ENCODE results near the gene SMOC2. TPM values are rescaled to one million over a fixed set of nuclear protein-coding genes. Genes with fewer than 3 reads are reported as not detected.

The SMOC2 gene
- total RNA-seq, 1 experiment from 2014 or later = 0.42 TPM

DNA sequence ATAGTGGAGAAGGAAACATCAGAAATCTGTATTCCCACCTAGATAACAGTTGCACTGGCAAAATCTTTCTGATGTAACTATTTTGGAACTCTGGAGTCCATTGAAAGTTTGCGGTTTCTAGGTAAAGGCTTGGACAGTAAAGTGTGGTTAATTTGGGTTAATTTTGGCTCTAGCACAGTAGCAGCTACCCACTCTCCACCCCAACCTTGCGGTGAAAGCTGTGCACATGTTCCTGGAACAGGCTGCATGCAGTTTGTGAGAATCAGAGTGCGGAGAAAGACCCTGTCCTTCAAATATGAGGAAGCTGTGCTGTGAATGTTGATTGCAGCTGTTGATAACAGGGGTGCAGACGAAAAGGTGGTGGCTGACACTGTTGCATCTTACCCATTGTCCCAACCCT is 38.4 kb downstream of the SMOC2 start:
- ChIA-PET RAD21 (ENCODE audit: low non-redundant PET in 1 of 2, low total read pairs in 2 of 2, uncharacterized antibody in 2 of 2, unreplicated experiment in 2 of 2) (no interaction called here), CTCF (no interaction called here), POLR2A (interaction anchor here (0.6 kb wide), 1 partner anchor 410 kb away, joined by 3 read pairs; no protein-coding TSS in a partner anchor)
- Histone ChIP-seq H3K4me2 (ENCODE audit: low read length) (no peak overlapping the region), H3K27ac (ENCODE audit: low read depth, low read length) (no peak overlapping the region), H3K79me2 (ENCODE audit: insufficient read depth, low read length) (no peaks in the 10 kb centered on the region), H3K9me2 (ENCODE audit: insufficient read depth) (no peaks in the 10 kb centered on the region), H3K4me3 (replicated peaks in 1 of 2; ENCODE audit: low read depth in 1 of 2, low read length in 2 of 2) (no peak overlapping the region), H2AFZ (ENCODE audit: low read depth, low read length, poor library complexity, severe bottlenecking) (no peak overlapping the region), H4K20me1 (ENCODE audit: insufficient read depth) (no peaks in the 10 kb centered on the region), H3K9me3 (ENCODE audit: control insufficient read depth in 1 of 2, insufficient read depth in 1 of 2, low read depth in 1 of 2, low read length in 2 of 2) (no peaks in the 10 kb centered on the region), H3K27me3 (ENCODE audit: insufficient read depth, low read length) (peaks cover 37% of the 10 kb centered on the region), H3K4me1 (ENCODE audit: control insufficient read depth in 1 of 2, insufficient read depth in 2 of 2, low read length in 2 of 2) (no peaks in the 10 kb centered on the region), H3K9ac (ENCODE audit: low read length) (no peak overlapping the region), H3K36me3 (ENCODE audit: control insufficient read depth in 1 of 2, insufficient read depth in 2 of 2, low read length in 2 of 2) (no peaks in the 10 kb centered on the region)
- no peak for ATAC-seq
- TF ChIP-seq EZH2 (IDR thresholded peaks at IDR 0.05) (no peak), FOSL1 (IDR thresholded peaks at IDR 0.05; ENCODE audit: low read depth) (no peak), CEBPB (IDR thresholded peaks at IDR 0.05; ENCODE audit: low read depth) (no peak), EGR1 (IDR thresholded peaks at IDR 0.05; ENCODE audit: low read depth) (no peak), SP1 (IDR thresholded peaks at IDR 0.05; ENCODE audit: low read depth) (no peak), TCF7L2 (IDR thresholded peaks at IDR 0.05; ENCODE audit: borderline replicate concordance, extremely low read depth, insufficient read depth, insufficient read length) (no peak), POLR2A (IDR thresholded peaks at IDR 0.05; ENCODE audit: borderline replicate concordance, extremely low read depth, insufficient read depth, insufficient read length) (no peak), POLR2AphosphoS5 (IDR thresholded peaks at IDR 0.05; ENCODE audit: low read depth, low read length) (no peak), CBX3 (IDR thresholded peaks at IDR 0.05; ENCODE audit: low read depth) (no peak), EZH2phosphoT487 (IDR thresholded peaks at IDR 0.05; ENCODE audit: borderline replicate concordance) (no peak), ELF1 (IDR thresholded peaks at IDR 0.05; ENCODE audit: borderline replicate concordance, low read depth) (no peak), JUND (IDR thresholded peaks at IDR 0.05) (no peak), YY1 (IDR thresholded peaks at IDR 0.05; ENCODE audit: extremely low read depth, insufficient replicate concordance, low read depth, low read length) (no peak), ZNF274 (IDR thresholded peaks at IDR 0.05; ENCODE audit: low read depth, low read length) (no peak), SIN3A (IDR thresholded peaks at IDR 0.05; ENCODE audit: low read depth) (no peak)
- TF ChIP-seq, protein P1, sequence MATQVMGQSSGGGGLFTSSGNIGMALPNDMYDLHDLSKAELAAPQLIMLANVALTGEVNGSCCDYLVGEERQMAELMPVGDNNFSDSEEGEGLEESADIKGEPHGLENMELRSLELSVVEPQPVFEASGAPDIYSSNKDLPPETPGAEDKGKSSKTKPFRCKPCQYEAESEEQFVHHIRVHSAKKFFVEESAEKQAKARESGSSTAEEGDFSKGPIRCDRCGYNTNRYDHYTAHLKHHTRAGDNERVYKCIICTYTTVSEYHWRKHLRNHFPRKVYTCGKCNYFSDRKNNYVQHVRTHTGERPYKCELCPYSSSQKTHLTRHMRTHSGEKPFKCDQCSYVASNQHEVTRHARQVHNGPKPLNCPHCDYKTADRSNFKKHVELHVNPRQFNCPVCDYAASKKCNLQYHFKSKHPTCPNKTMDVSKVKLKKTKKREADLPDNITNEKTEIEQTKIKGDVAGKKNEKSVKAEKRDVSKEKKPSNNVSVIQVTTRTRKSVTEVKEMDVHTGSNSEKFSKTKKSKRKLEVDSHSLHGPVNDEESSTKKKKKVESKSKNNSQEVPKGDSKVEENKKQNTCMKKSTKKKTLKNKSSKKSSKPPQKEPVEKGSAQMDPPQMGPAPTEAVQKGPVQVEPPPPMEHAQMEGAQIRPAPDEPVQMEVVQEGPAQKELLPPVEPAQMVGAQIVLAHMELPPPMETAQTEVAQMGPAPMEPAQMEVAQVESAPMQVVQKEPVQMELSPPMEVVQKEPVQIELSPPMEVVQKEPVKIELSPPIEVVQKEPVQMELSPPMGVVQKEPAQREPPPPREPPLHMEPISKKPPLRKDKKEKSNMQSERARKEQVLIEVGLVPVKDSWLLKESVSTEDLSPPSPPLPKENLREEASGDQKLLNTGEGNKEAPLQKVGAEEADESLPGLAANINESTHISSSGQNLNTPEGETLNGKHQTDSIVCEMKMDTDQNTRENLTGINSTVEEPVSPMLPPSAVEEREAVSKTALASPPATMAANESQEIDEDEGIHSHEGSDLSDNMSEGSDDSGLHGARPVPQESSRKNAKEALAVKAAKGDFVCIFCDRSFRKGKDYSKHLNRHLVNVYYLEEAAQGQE (IDR thresholded peaks at IDR 0.05; ENCODE audit: low read depth) = no peak
- TF ChIP-seq, protein P2, sequence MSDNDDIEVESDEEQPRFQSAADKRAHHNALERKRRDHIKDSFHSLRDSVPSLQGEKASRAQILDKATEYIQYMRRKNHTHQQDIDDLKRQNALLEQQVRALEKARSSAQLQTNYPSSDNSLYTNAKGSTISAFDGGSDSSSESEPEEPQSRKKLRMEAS (IDR thresholded peaks at IDR 0.05) = no peak
- TF ChIP-seq, protein P3, sequence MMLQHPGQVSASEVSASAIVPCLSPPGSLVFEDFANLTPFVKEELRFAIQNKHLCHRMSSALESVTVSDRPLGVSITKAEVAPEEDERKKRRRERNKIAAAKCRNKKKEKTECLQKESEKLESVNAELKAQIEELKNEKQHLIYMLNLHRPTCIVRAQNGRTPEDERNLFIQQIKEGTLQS (IDR thresholded peaks at IDR 0.05) = no peak
- TF ChIP-seq, protein P4, sequence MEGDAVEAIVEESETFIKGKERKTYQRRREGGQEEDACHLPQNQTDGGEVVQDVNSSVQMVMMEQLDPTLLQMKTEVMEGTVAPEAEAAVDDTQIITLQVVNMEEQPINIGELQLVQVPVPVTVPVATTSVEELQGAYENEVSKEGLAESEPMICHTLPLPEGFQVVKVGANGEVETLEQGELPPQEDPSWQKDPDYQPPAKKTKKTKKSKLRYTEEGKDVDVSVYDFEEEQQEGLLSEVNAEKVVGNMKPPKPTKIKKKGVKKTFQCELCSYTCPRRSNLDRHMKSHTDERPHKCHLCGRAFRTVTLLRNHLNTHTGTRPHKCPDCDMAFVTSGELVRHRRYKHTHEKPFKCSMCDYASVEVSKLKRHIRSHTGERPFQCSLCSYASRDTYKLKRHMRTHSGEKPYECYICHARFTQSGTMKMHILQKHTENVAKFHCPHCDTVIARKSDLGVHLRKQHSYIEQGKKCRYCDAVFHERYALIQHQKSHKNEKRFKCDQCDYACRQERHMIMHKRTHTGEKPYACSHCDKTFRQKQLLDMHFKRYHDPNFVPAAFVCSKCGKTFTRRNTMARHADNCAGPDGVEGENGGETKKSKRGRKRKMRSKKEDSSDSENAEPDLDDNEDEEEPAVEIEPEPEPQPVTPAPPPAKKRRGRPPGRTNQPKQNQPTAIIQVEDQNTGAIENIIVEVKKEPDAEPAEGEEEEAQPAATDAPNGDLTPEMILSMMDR (IDR thresholded peaks at IDR 0.05 in 2 of 3, conservative IDR thresholded peaks at IDR 0.05 in 1 of 3; ENCODE audit: borderline replicate concordance in 1 of 3, insufficient read depth in 1 of 3, low read depth in 2 of 3, low read length in 2 of 3) = no peak
- DNase-seq (ENCODE audit: low read depth, low spot score) = no peak
- intact Hi-C loops (cut with micrococcal nuclease) = loop anchor here (10.0 kb wide), 1 partner anchor 405 kb away; no protein-coding TSS in a partner anchor
- no TSS peak for BruUV-seq (replicated peaks)
